Measurements from ENCODE around the gene MESP1.

Gene MESP1

GRCh38 chr15:89772932-89773583 is 22.0 kb upstream of the MESP1 start:
- Mint-ChIP-seq H3K4me1 (ENCODE audit: low read depth) (no peaks in the 10 kb centered on the region), H3K36me3 (ENCODE audit: low read depth) (no peaks in the 10 kb centered on the region), H3K27ac (no peak overlapping the region), H3K27me3 (ENCODE audit: low read depth) (peaks cover 17% of the 10 kb centered on the region), H3K4me3 (no peak overlapping the region), H3K9me3 (no peaks in the 10 kb centered on the region)

GRCh38 chr15:89770041-89770440 is 19.0 kb upstream of the MESP1 start:
- Mint-ChIP-seq H3K4me1 (ENCODE audit: low read depth) (no peaks in the 10 kb centered on the region), H3K36me3 (ENCODE audit: low read depth) (no peaks in the 10 kb centered on the region), H3K27ac (no peak overlapping the region), H3K27me3 (ENCODE audit: low read depth) (peaks cover 12% of the 10 kb centered on the region), H3K9me3 (no peaks in the 10 kb centered on the region), H3K4me3 (no peak overlapping the region)

GRCh38 chr15:89769366-89769765 is 18.3 kb upstream of the MESP1 start:
- no peaks in the 10 kb centered on the region for H3K4me1 Mint-ChIP-seq (ENCODE audit: low read depth)
- no peak overlapping the region for H3K27ac Mint-ChIP-seq
- H3K4me3 Mint-ChIP-seq = no peak overlapping the region
- H3K36me3 Mint-ChIP-seq (ENCODE audit: low read depth) = no peaks in the 10 kb centered on the region
- no peaks in the 10 kb centered on the region for H3K9me3 Mint-ChIP-seq
- H3K27me3 Mint-ChIP-seq (ENCODE audit: low read depth) = peaks cover 8% of the 10 kb centered on the region

GRCh38 chr15:89768071-89768500 is 17.0 kb upstream of the MESP1 start:
- Mint-ChIP-seq H3K27me3 (ENCODE audit: low read depth) (peaks cover 3% of the 10 kb centered on the region), H3K4me3 (no peak overlapping the region), H3K36me3 (ENCODE audit: low read depth) (no peaks in the 10 kb centered on the region), H3K9me3 (no peaks in the 10 kb centered on the region), H3K4me1 (ENCODE audit: low read depth) (no peaks in the 10 kb centered on the region), H3K27ac (no peak overlapping the region)

- no peak overlapping the region for H3K4me3 Mint-ChIP-seq
- no peaks in the 10 kb centered on the region for H3K36me3 Mint-ChIP-seq (ENCODE audit: low read depth)
- H3K27me3 Mint-ChIP-seq (ENCODE audit: low read depth) = peaks cover 3% of the 10 kb centered on the region
- no peak overlapping the region for H3K27ac Mint-ChIP-seq
- no peaks in the 10 kb centered on the region for H3K4me1 Mint-ChIP-seq (ENCODE audit: low read depth)
- no peaks in the 10 kb centered on the region for H3K9me3 Mint-ChIP-seq
These were observed 16.4 kb upstream of the MESP1 start for GRCh38 chr15:89767411-89767915.

GRCh38 chr15:89766357-89767311 is 15.6 kb upstream of the MESP1 start:
- Mint-ChIP-seq H3K4me1 (ENCODE audit: low read depth) (no peaks in the 10 kb centered on the region), H3K27me3 (ENCODE audit: low read depth) (peaks cover 3% of the 10 kb centered on the region), H3K9me3 (no peaks in the 10 kb centered on the region), H3K4me3 (no peak overlapping the region), H3K36me3 (ENCODE audit: low read depth) (no peaks in the 10 kb centered on the region), H3K27ac (no peak overlapping the region)

GRCh38 chr15:89765694-89766093 is 14.6 kb upstream of the MESP1 start:
- Mint-ChIP-seq H3K4me1 (ENCODE audit: low read depth) (no peaks in the 10 kb centered on the region), H3K4me3 (no peak overlapping the region), H3K27me3 (ENCODE audit: low read depth) (peaks cover 3% of the 10 kb centered on the region), H3K9me3 (no peaks in the 10 kb centered on the region), H3K27ac (no peak overlapping the region), H3K36me3 (ENCODE audit: low read depth) (no peaks in the 10 kb centered on the region)

- Mint-ChIP-seq H3K36me3 (ENCODE audit: low read depth) (no peaks in the 10 kb centered on the region), H3K27ac (no peak overlapping the region), H3K9me3 (no peaks in the 10 kb centered on the region), H3K4me3 (no peak overlapping the region), H3K27me3 (ENCODE audit: low read depth) (no peaks in the 10 kb centered on the region), H3K4me1 (ENCODE audit: low read depth) (no peaks in the 10 kb centered on the region)
These were observed 10.9 kb upstream of the MESP1 start for GRCh38 chr15:89761929-89762328.

GRCh38 chr15:89761009-89761831 is 10.2 kb upstream of the MESP1 start:
- H3K9me3 Mint-ChIP-seq = no peaks in the 10 kb centered on the region
- H3K36me3 Mint-ChIP-seq (ENCODE audit: low read depth) = no peaks in the 10 kb centered on the region
- H3K27me3 Mint-ChIP-seq (ENCODE audit: low read depth) = no peaks in the 10 kb centered on the region
- no peak overlapping the region for H3K27ac Mint-ChIP-seq
- no peaks in the 10 kb centered on the region for H3K4me1 Mint-ChIP-seq (ENCODE audit: low read depth)
- H3K4me3 Mint-ChIP-seq = no peak overlapping the region

GRCh38 chr15:89760303-89761008 is 9.4 kb upstream of the MESP1 start:
- Mint-ChIP-seq H3K27ac (no peak overlapping the region), H3K27me3 (ENCODE audit: low read depth) (peaks cover 7% of the 10 kb centered on the region), H3K9me3 (no peaks in the 10 kb centered on the region), H3K4me1 (ENCODE audit: low read depth) (no peaks in the 10 kb centered on the region), H3K4me3 (no peak overlapping the region), H3K36me3 (ENCODE audit: low read depth) (no peaks in the 10 kb centered on the region)

- Mint-ChIP-seq H3K9me3 (no peaks in the 10 kb centered on the region), H3K4me1 (ENCODE audit: low read depth) (no peaks in the 10 kb centered on the region), H3K27ac (no peak overlapping the region), H3K4me3 (no peak overlapping the region), H3K36me3 (ENCODE audit: low read depth) (no peaks in the 10 kb centered on the region), H3K27me3 (ENCODE audit: low read depth) (peaks cover 14% of the 10 kb centered on the region)
These were observed 8.8 kb upstream of the MESP1 start for GRCh38 chr15:89759835-89760234.

- Mint-ChIP-seq H3K27ac (no peak overlapping the region), H3K9me3 (no peaks in the 10 kb centered on the region), H3K4me1 (ENCODE audit: low read depth) (no peaks in the 10 kb centered on the region), H3K27me3 (ENCODE audit: low read depth) (peaks cover 18% of the 10 kb centered on the region), H3K36me3 (ENCODE audit: low read depth) (no peaks in the 10 kb centered on the region), H3K4me3 (no peak overlapping the region)
These were observed 7.9 kb upstream of the MESP1 start for GRCh38 chr15:89758981-89759380.

- Mint-ChIP-seq H3K9me3 (no peaks in the 10 kb centered on the region), H3K4me1 (ENCODE audit: low read depth) (no peaks in the 10 kb centered on the region), H3K36me3 (ENCODE audit: low read depth) (no peaks in the 10 kb centered on the region), H3K4me3 (no peak overlapping the region), H3K27me3 (ENCODE audit: low read depth) (peaks cover 20% of the 10 kb centered on the region), H3K27ac (no peak overlapping the region)
These were observed 7.2 kb upstream of the MESP1 start for GRCh38 chr15:89758283-89758682.

- no peaks in the 10 kb centered on the region for H3K4me1 Mint-ChIP-seq (ENCODE audit: low read depth)
- H3K36me3 Mint-ChIP-seq (ENCODE audit: low read depth) = no peaks in the 10 kb centered on the region
These were observed 5.8 kb upstream of the MESP1 start for GRCh38 chr15:89756897-89757296.

More at GRCh38 chr15:89756897-89757296, 5.8 kb upstream of the MESP1 start:
- H3K27ac Mint-ChIP-seq = no peak overlapping the region
- H3K27me3 Mint-ChIP-seq (ENCODE audit: low read depth) = peaks cover 29% of the 10 kb centered on the region
- H3K9me3 Mint-ChIP-seq = no peaks in the 10 kb centered on the region
- no peak overlapping the region for H3K4me3 Mint-ChIP-seq
